ENCODE results near the gene EHD1.
A peak's percentile ranks its signal among the peaks of the same experiment; 100 is the strongest.

- TF ChIP-seq CTCF (IDR thresholded peaks at IDR 0.05) (peak in 2 of 6 experiments; percentile 4 to 13), POLR2A (IDR thresholded peaks at IDR 0.05) (no peak), POLR2AphosphoS5 (IDR thresholded peaks at IDR 0.05) (no peak)
Observed at GRCh38 chr11:64869571-64870175, 8.7 kb downstream of the EHD1 start.

Measured in upper lobe of left lung (tissue), 4 donors.